ENCODE measurements around the gene ACSM3.
"Not testable (repeated sequence)": the region's sequence is repeated elsewhere in the genome, so short reads cannot be mapped to it uniquely, and the experiment has no call there.

Gene ACSM3

DNA sequence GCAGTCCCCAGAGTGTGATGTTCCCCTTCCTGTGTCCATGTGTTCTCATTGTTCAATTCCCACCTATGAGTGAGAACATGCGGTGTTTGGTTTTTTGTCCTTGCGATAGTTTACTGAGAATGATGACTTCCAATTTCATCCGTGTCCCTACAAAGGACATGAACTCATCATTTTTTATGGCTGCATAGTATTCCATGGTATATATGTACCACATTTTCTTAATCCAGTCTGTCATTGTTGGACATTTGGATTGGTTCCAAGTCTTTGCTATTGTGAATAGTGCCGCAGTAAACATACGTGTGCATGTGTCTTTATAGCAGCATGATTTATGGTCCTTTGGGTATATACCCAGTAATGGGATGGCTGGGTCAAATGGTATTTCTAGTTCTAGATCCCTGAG is 8.0 kb upstream of the ACSM3 start:
- DNase-seq: not testable (repeated sequence)

DNA sequence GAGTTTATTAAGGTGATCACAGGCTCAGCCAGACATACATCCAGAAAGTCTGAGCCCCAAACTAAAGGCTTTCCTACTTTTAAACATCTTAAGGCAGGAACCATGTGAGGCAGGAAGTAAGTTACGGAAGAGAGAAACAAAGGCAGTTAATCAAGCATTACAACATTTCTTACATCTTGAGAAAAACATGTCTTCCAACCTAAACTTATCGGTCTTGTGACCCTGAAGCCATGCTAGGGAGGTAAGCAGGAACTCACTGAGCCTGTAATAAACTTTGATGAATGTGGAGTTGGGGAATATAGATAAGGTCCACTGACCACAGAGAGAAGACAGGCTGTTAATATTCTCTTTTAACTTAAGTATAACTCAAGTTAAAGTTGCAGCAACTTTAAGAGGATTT is 3.5 kb upstream of the ACSM3 start:
- no peak for DNase-seq

DNA sequence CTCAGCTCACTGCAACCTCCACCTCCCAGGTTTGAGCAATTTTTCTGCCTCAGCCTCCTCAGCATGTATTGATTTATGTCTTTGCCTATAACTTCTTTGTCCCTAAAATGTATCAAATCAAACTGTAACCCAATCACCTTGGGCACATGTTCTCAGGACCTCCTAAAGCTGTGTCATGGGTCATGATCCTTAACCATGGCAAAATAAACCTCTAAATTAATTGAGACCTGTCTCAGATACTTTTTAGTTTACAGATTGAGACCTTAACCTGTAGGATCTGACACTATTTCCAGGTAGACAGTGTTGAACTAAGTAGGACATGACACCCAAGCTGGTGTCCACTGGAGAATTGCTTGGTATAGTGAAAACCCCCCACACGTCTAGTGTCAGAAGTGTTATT is 2.6 kb upstream of the ACSM3 start:
- DNase-seq: no peak

DNA sequence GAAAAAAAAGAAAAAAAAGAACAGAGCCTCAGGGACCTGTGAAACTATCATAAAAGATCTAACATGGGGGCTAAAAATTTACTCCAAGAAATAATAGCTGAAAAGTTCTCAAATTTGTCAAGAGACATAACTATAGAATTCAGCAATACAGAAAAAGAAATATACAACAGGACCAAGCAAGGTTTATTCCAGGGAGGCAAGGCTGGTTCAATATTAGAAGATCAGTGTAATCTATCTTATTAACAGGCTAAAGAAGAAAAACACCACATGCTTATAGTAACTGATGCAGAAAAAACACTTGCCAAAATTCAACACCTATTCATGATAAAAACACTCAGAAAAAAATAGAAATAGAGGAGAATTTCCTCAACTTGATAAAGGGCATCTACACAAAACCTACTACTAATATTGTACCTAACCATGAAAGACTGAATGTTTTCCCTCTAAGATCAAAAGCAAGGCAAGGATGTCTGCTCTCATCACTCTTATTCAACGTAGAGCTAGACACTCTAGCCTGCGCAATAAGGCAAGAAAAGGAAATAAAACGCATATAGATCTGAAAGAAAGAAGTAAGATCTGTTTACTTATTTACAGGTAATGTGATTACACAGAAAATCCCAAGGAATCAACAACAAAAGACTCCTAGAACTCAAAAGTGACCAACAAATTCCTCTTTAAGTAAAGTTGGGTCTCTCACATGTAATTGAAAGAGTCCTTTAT is 1.2 kb upstream of the ACSM3 start:
- no peak for DNase-seq

GRCh38 chr16:20764448-20764847 is 634 bp downstream of the ACSM3 start:
- DNase-seq: not testable (repeated sequence)

- DNase-seq: no peak
These were observed 1.9 kb downstream of the ACSM3 start for GRCh38 chr16:20765732-20766131.

- DNase-seq: no peak
These were observed 2.5 kb downstream of the ACSM3 start for GRCh38 chr16:20766294-20766693.

DNA sequence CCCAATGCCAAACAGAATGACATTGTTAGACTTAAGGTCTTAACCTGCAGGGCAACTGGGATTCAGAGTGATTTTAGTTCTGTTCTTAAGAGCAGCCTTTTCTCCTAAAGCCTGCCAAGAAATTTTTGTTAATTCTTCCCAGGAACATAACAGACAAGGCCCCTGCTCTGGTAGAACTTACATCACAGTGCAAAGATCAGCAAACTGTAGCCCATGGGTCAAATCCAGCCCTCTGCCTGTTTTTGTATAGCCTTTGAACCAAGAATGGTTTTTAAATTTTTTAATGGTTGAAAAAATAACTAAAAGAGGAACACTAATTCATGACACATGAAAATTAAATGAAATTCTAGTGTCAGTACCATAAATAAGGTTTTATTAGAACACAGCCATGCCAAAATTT is 3.8 kb downstream of the ACSM3 start:
- DNase-seq: no peak

GRCh38 chr16:20768121-20768520 is 4.3 kb downstream of the ACSM3 start:
- DNase-seq: no peak

DNA sequence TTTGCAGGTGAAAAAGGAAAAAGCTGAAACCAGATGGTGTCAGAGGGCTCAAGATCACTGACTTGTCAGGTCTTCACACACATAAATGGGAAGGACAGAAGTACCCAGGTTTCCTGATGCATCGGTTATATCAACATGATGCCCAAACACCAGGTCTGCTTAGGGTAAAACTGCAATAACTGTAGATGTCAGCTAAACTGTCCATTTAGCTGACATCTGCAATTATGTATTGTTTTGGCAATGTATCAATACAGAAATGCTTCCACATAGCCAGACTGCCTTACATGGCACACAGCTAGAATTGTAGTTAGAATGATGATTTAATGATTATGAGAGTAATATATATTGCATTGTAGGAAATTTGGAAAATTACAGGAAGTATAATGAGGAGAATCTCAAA is 5.0 kb downstream of the ACSM3 start:
- no peak for DNase-seq

DNA sequence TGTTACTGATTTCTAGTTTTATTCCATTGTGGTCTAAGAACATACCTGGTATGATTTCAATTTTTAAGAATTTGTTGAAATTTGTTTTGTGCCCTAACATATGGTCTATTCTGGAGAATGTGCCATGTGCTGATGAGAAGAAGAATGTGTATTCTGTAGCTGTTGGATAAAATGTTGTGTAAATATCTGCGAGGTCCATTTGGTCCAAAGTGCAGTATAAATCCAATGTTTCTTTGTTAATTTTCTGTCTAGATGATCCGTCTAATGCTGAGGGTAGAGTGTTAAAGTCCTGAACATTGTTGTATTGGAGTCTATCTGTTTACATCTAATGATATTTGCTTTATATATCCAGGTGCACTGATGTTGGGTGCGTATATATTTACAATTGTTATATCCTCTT is 9.9 kb downstream of the ACSM3 start:
- no peak for DNase-seq

- DNase-seq: peak; percentile 58
These were observed 11.0 kb downstream of the ACSM3 start for GRCh38 chr16:20774703-20775362.

GRCh38 chr16:20781697-20782096 is 17.9 kb downstream of the ACSM3 start:
- peak; percentile 20 for DNase-seq

- DNase-seq: peak; percentile 3
These were observed 18.7 kb downstream of the ACSM3 start for GRCh38 chr16:20782470-20782869.

DNA sequence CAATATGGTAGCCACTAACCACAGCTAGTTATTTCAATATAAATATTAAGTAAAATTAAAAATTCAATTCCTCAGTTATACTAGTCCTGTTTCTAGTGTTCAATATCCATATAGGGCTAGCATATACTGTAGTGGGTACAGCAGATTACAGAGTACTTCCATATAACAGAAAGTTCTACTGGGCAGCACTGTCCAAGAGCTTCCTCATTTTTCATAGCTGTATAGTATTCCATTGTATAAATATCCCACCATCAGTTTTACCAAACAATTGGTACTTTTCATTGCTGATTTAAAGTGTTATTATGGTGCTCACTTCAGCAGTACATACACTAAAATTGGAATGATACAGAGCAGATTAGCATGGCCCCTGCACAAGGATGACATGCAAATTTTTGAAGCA is 20.4 kb downstream of the ACSM3 start:
- DNase-seq: no peak

DNA sequence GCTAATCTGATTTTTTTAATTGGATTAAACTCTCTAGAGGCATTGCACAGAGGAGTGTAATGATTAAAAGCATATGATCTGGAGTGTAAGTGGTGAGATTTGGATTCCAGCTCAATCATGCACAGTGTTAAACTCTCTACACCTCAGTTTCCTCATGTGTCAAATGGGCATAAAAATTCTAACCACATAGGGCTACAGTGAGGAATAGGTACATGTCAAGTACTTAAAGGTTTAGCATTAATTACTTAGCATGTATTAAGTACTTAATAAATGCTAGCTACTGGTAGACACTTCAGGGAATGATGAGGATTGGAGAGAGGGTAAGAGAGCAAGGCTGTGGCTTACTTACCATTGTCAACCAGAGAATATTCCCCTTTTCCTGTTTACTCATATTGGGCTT is 25.3 kb downstream of the ACSM3 start:
- no peak for DNase-seq

- peak; percentile 18 for DNase-seq
These were observed 28.3 kb downstream of the ACSM3 start for GRCh38 chr16:20791923-20792612.

DNA sequence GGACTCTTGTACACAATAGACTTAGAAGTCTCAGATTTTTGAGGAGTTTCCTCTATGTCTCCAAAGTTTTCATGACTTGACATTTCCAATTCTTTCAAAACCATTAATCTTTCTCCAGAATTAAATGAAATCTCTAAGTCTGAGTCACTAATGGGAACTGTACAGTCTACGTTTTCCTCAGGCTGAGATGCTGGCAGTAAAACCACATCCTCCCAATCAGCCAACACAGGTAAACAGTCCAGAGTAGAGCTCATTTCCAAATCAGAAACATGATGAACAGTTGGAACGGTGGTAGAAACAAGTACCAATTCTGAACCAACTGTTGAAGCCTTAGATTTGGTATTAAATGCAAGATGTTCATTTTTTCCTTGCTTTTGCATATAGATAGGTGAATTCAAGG is 34.5 kb downstream of the ACSM3 start:
- no peak for DNase-seq

DNA sequence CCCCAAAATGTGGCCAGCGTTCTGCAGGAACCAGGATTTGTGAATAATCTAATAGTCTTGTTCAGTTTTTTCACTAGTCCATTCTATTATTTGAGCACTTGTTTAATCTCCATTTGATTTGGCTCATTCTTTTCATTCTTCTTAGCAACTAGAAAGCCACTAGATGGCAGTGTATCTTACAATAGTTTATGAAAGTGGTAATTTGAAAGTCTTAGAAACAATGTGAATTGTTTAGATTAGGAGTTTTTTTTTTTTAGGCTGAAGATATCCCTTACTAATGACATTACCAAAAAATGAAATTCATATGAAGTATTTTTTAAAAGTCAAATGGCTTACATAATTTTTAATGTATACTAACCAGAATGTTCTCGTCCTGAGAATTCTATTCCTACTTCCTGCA is 35.8 kb downstream of the ACSM3 start:
- peak; percentile 49 for DNase-seq

GRCh38 chr16:20801278-20801677 is 37.5 kb downstream of the ACSM3 start:
- DNase-seq: no peak

DNA sequence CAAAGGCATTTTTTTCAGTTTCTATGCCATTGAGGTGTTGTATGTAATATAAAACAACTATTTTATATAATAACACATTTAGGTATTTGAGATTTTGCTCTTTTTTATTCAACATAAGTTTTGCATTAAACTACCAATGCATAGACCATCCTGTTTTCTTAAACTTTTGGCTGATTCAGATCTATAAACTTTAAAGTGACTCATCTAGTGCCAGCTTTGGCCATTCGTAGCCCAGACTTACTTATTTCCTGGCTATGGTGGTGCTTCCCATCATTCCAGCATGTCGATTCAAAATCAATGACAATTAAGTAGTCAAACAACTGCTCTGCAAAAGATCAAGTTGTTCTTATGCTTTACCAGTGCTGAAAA is 39.4 kb downstream of the ACSM3 start:
- DNase-seq: no peak

GRCh38 chr16:20803561-20804214 is 39.9 kb downstream of the ACSM3 start:
- no peak for DNase-seq

DNA sequence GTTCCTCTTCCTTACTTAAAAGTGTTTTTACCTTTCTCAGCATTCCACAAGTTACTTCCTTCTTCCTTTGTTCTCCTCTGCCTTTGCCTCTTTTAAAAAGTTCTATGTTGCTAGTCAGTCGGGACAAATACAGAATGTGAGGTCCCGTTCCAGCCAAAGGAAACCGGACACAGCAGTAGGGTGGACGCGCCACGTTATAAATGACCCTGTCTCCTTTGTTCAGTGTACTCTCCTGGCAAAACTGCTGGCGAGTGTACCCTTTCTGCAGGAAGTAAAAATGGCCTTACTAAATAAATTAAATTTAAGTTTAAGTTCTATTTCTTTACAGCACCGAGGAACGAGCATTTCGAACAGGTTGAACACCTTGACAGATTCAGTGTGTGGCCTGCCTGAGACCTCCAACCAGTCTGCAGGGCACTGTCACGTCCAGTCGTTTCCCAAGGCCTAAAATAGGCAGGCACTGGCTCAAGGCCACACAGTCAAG is 41.9 kb downstream of the ACSM3 start:
- peak; percentile 0 for DNase-seq

All from inflammatory macrophage treated with lipopolysaccharide for 4 hours (primary cell).